Ishikawa (cell line): ENCODE data around the gene OXLD1.

Source experiments
- CEBPB ChIP-seq: IDR thresholded peaks from 2 replicates; pipeline ENCODE4 v1.6.1; 2012
- CREB1 ChIP-seq: IDR thresholded peaks from 2 replicates; pipeline ENCODE4 v1.6.1; 2012; ENCODE audit warnings: low read depth
- EGR1 ChIP-seq: IDR thresholded peaks from 2 replicates; pipeline ENCODE4 v1.6.1; 2012
- EP300 ChIP-seq: IDR thresholded peaks from 2 replicates; pipeline ENCODE4 v1.6.1; 2012; ENCODE audit warnings: borderline replicate concordance
- FOXM1 ChIP-seq: IDR thresholded peaks from 2 replicates; pipeline ENCODE4 v1.6.1; 2012; ENCODE audit warnings: low read depth, borderline replicate concordance
- MAX ChIP-seq: IDR thresholded peaks from 2 replicates; pipeline ENCODE4 v1.6.1; 2012
- NFIC ChIP-seq: IDR thresholded peaks from 2 replicates; pipeline ENCODE4 v1.6.1; 2012
- RAD21 ChIP-seq: IDR thresholded peaks from 2 replicates; pipeline ENCODE4 v1.6.1; 2012; ENCODE audit warnings: low read depth
- REST ChIP-seq: IDR thresholded peaks from 2 replicates; pipeline ENCODE4 v1.6.1; 2012; ENCODE audit warnings: low read depth, mild to moderate bottlenecking
- TAF1 ChIP-seq: IDR thresholded peaks from 2 replicates; pipeline ENCODE4 v1.6.1; 2012; ENCODE audit warnings: low read depth, mild to moderate bottlenecking
- TCF12 ChIP-seq: IDR thresholded peaks from 2 replicates; pipeline ENCODE4 v1.6.1; 2012; ENCODE audit warnings: low read depth
- TEAD4 ChIP-seq: IDR thresholded peaks from 2 replicates; pipeline ENCODE4 v1.6.1; 2012
- USF1 ChIP-seq: IDR thresholded peaks from 2 replicates; pipeline ENCODE4 v1.6.1; 2012
- YY1 ChIP-seq: IDR thresholded peaks from 2 replicates; pipeline ENCODE4 v1.6.1; 2012; ENCODE audit warnings: low read depth
- ZBTB7A ChIP-seq: IDR thresholded peaks from 2 replicates; pipeline ENCODE4 v1.6.1; 2012; ENCODE audit warnings: low read depth

OXLD1 gene

GRCh38 chr17:81648013-81648706 is 18.2 kb downstream of the OXLD1 start:
- TF ChIP-seq FOXM1 (no peak), NFIC (no peak), YY1 (no peak), CEBPB (no peak), EP300 (no peak), TCF12 (no peak), ZBTB7A (no peak), REST (no peak), RAD21 (no peak), USF1 (no peak), MAX (no peak), TAF1 (no peak), CREB1 (no peak), TEAD4 (no peak), EGR1 (no peak)

GRCh38 chr17:81647640-81648012 is 18.8 kb downstream of the OXLD1 start:
- TF ChIP-seq FOXM1: no peak
- TF ChIP-seq RAD21: no peak
- TF ChIP-seq REST: no peak
- TF ChIP-seq TEAD4: no peak
- TF ChIP-seq EGR1: no peak
- TF ChIP-seq MAX: no peak
- no peak for TF ChIP-seq USF1
- TF ChIP-seq EP300: no peak
- TF ChIP-seq ZBTB7A: no peak
- TF ChIP-seq CEBPB: no peak
- no peak for TF ChIP-seq CREB1
- no peak for TF ChIP-seq TCF12
- TF ChIP-seq NFIC: no peak
- no peak for TF ChIP-seq YY1
- no peak for TF ChIP-seq TAF1

GRCh38 chr17:81646869-81647600 is 19.4 kb downstream of the OXLD1 start:
- TF ChIP-seq USF1 (no peak), YY1 (no peak), ZBTB7A (no peak), EP300 (no peak), TAF1 (no peak), MAX (no peak), EGR1 (no peak), NFIC (no peak), TEAD4 (no peak), REST (no peak), FOXM1 (no peak), RAD21 (no peak), CREB1 (no peak), CEBPB (no peak), TCF12 (no peak)
